Type B pancreatic cell (in vitro differentiated cells): ENCODE measurements around the gene SPDYE4. TPM values are rescaled to one million over a fixed set of nuclear protein-coding genes. Genes with fewer than 3 reads are reported as not detected.

Experiments used
- DNase-seq: peaks from one replicate; pipeline ENCODE4 v3.0.0; 2021; ENCODE audit warnings: mixed read lengths; ENCODE audit not compliant: unreplicated experiment; ENCODE audit errors: extremely low spot score
- H3K27ac Mint-ChIP-seq: 2 replicates; pipeline ENCODE4 v1.8.0; 2021; ENCODE audit warnings: mild to moderate bottlenecking, mixed read lengths
- H3K27me3 Mint-ChIP-seq: 2 replicates; pipeline ENCODE4 v1.8.0; 2021; ENCODE audit warnings: mixed read lengths
- H3K36me3 Mint-ChIP-seq: 2 replicates; pipeline ENCODE4 v1.8.0; 2021; ENCODE audit warnings: mixed read lengths
- H3K4me1 Mint-ChIP-seq: one replicate; pipeline ENCODE4 v1.8.0; 2021; ENCODE audit warnings: mixed read lengths; ENCODE audit not compliant: unreplicated experiment
- H3K4me3 Mint-ChIP-seq: 2 replicates; pipeline ENCODE4 v1.8.0; 2021; ENCODE audit warnings: mild to moderate bottlenecking, mixed read lengths
- H3K9me3 Mint-ChIP-seq: 2 replicates; pipeline ENCODE4 v1.8.0; 2021; ENCODE audit warnings: mixed read lengths
- total RNA-seq: library from RNA; stranded (reverse); gene quantifications from 2 replicates; pipeline ENCODE4 v1.2.1, GENCODE V29; 2021; ENCODE audit warnings: low replicate concordance
- TF ChIP-seq, protein P1 (sequence below): fragments of 200-600 bp; sonication (generic); conservative IDR thresholded peaks from 2 replicates; pipeline ENCODE4 v1.5.0; 2021; ENCODE audit warnings: antibody characterized with exemption, mild to moderate bottlenecking

SPDYE4 gene
- total RNA-seq, 1 donor from 2014 or later, result not detected

- peak overlapping the region; percentile 34 for H3K4me3 Mint-ChIP-seq
- TF ChIP-seq, protein P1, sequence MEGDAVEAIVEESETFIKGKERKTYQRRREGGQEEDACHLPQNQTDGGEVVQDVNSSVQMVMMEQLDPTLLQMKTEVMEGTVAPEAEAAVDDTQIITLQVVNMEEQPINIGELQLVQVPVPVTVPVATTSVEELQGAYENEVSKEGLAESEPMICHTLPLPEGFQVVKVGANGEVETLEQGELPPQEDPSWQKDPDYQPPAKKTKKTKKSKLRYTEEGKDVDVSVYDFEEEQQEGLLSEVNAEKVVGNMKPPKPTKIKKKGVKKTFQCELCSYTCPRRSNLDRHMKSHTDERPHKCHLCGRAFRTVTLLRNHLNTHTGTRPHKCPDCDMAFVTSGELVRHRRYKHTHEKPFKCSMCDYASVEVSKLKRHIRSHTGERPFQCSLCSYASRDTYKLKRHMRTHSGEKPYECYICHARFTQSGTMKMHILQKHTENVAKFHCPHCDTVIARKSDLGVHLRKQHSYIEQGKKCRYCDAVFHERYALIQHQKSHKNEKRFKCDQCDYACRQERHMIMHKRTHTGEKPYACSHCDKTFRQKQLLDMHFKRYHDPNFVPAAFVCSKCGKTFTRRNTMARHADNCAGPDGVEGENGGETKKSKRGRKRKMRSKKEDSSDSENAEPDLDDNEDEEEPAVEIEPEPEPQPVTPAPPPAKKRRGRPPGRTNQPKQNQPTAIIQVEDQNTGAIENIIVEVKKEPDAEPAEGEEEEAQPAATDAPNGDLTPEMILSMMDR, result no peak
- no peaks in the 10 kb centered on the region for H3K9me3 Mint-ChIP-seq
- no peak for DNase-seq
- no peaks in the 10 kb centered on the region for H3K36me3 Mint-ChIP-seq
- peaks cover 50% of the 10 kb centered on the region for H3K27me3 Mint-ChIP-seq
- no peak overlapping the region for H3K27ac Mint-ChIP-seq
- peaks cover 3% of the 10 kb centered on the region for H3K4me1 Mint-ChIP-seq
These were observed 39.4 kb upstream of the SPDYE4 start for GRCh38 chr17:8797621-8798175.

DNA sequence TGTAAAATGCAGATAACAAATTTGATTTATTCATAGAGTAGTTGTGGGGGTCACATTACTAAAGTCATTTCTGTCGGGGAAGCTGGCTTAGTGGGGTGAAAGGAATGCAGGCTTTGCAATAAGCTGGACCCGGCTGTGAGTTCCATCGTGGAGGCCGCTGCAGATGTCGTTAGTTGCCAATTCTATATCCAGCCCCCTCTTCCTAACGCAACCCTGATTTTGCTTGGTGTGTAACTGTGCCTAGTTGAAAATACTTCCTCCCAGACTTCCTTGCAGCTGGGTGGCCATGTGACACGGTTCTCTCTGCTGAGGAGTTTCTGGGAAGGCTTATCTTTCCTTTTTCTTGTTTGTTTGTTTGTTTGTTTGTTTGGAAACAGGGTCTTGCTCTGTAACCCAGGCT, 36.3 kb upstream of the SPDYE4 start:
- H3K27me3 Mint-ChIP-seq, result peaks cover 35% of the 10 kb centered on the region
- no peaks in the 10 kb centered on the region for H3K9me3 Mint-ChIP-seq
- no peak overlapping the region for H3K4me3 Mint-ChIP-seq
- no peaks in the 10 kb centered on the region for H3K36me3 Mint-ChIP-seq
- peaks cover 3% of the 10 kb centered on the region for H3K4me1 Mint-ChIP-seq
- DNase-seq, result no peak
- TF ChIP-seq, protein P1, result no peak
- H3K27ac Mint-ChIP-seq, result no peak overlapping the region

DNA sequence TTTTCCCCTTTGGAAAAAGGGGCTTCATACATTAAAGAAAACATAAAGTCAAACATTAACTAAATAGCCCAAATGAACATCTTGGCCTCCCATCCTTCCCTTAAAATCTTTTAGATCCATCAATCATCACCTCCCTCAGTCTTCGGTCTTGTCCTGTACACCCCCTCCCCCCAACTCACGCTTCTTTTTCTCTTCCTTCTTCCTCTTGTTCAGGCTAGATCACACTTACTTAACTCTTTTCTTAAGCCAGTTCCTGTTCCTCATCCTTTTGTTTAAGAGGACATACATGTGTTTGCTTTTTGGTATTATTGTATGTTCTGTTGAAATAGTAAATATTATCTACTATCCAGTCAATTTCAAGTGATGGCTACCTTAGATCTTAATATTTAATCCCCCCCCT, 35.3 kb upstream of the SPDYE4 start:
- Mint-ChIP-seq H3K27me3 (peaks cover 29% of the 10 kb centered on the region), H3K9me3 (no peaks in the 10 kb centered on the region), H3K36me3 (no peaks in the 10 kb centered on the region), H3K4me1 (peaks cover 11% of the 10 kb centered on the region), H3K4me3 (no peak overlapping the region), H3K27ac (no peak overlapping the region)
- TF ChIP-seq, protein P1, result no peak
- DNase-seq, result no peak

GRCh38 chr17:8792646-8793045, 34.3 kb upstream of the SPDYE4 start:
- Mint-ChIP-seq H3K4me1 (peaks cover 11% of the 10 kb centered on the region), H3K36me3 (no peaks in the 10 kb centered on the region), H3K9me3 (no peaks in the 10 kb centered on the region), H3K27me3 (peaks cover 19% of the 10 kb centered on the region), H3K4me3 (no peak overlapping the region), H3K27ac (no peak overlapping the region)
- DNase-seq, result no peak
- TF ChIP-seq, protein P1, result no peak

- no peak for DNase-seq
- H3K36me3 Mint-ChIP-seq, result no peaks in the 10 kb centered on the region
- H3K4me3 Mint-ChIP-seq, result no peak overlapping the region
- H3K27me3 Mint-ChIP-seq, result peaks cover 12% of the 10 kb centered on the region
- H3K27ac Mint-ChIP-seq, result no peak overlapping the region
- TF ChIP-seq, protein P1, result no peak
- H3K4me1 Mint-ChIP-seq, result peaks cover 11% of the 10 kb centered on the region
- no peaks in the 10 kb centered on the region for H3K9me3 Mint-ChIP-seq
These were observed 33.5 kb upstream of the SPDYE4 start for GRCh38 chr17:8791910-8792270.
